GM12892 (cell line): ENCODE measurements around the gene SGIP1.

Experiments
- POLR2A ChIP-seq: IDR thresholded peaks from 2 replicates; pipeline ENCODE4 v1.6.1; 2011; ENCODE audit warnings: low read depth, low read length, control low read depth
- POLR2AphosphoS5 ChIP-seq: IDR thresholded peaks from 2 replicates; pipeline ENCODE4 v1.6.1; 2011; ENCODE audit warnings: low read depth, low read length, control low read depth
- TAF1 ChIP-seq: IDR thresholded peaks from 2 replicates; pipeline ENCODE4 v1.6.1; 2011; ENCODE audit warnings: low read depth, mild to moderate bottlenecking, control low read depth, low read length, borderline replicate concordance

GRCh38 chr1:66692681-66693080 is 158.7 kb downstream of the SGIP1 start:
- TF ChIP-seq POLR2A (no peak), POLR2AphosphoS5 (no peak), TAF1 (no peak)
